H1 (cell line): ENCODE data around the gene PRMT3. TPM values are rescaled to one million over a fixed set of nuclear protein-coding genes. Genes with fewer than 3 reads are reported as not detected.

Source experiments
- CTCF ChIA-PET: fragments of 300-600 bp; sonication (Branson Sonifier 250); formaldehyde crosslinking; loops from one replicate; lab custom pipeline; 2021; ENCODE audit not compliant: partially characterized antibody; lab: Charles Lee
- POLR2A ChIA-PET: fragments of 300-600 bp; sonication (Branson Sonifier 250); formaldehyde crosslinking; loops from one replicate; lab custom pipeline; 2021; ENCODE audit warnings: inconsistent platforms; ENCODE audit not compliant: partially characterized antibody; lab: Charles Lee
- DNase-seq, 2 experiments: peaks; one replicate each; pipeline versions ENCODE4 v3.0.0 to v3.0.0-alpha.2; 2010 to 2022; ENCODE audit warnings: low spot score in 2 of 2, low read depth in 1 of 2, mixed read lengths in 1 of 2
- FAIRE-seq: peaks from 2 replicates; lab custom pipeline; 2011; peaks lifted over from hg19 to GRCh38; lab: Jason Lieb, UNC
- H2AFZ ChIP-seq: 2 replicates; pipeline ENCODE4 v1.8.1; 2012; ENCODE audit warnings: low read length, inconsistent platforms
- H2AK5ac ChIP-seq: 2 replicates; pipeline ENCODE4 v1.6.1; 2013; ENCODE audit warnings: low read depth, low read length
- H2BK120ac ChIP-seq: replicated peaks from 2 replicates; pipeline ENCODE3; 2013; ENCODE audit warnings: low read depth, low read length, inconsistent platforms
- H2BK12ac ChIP-seq: 2 replicates; pipeline ENCODE4 v1.6.1; 2013; ENCODE audit warnings: low read depth, low read length
- H2BK15ac ChIP-seq: 2 replicates; pipeline ENCODE4 v1.6.1; 2013; ENCODE audit warnings: low read length
- H2BK20ac ChIP-seq: 2 replicates; pipeline ENCODE4 v1.6.1; 2013; ENCODE audit warnings: low read length
- H2BK5ac ChIP-seq: 2 replicates; pipeline ENCODE4 v1.6.1; 2013; ENCODE audit warnings: low read depth, low read length
- H3K14ac ChIP-seq: 2 replicates; pipeline ENCODE4 v1.6.1; 2013; ENCODE audit warnings: inconsistent platforms; ENCODE audit not compliant: insufficient read length
- H3K18ac ChIP-seq: 2 replicates; pipeline ENCODE4 v1.6.1; 2013; ENCODE audit warnings: low read length; ENCODE audit errors: extremely low read depth
- H3K23ac ChIP-seq: 2 replicates; pipeline ENCODE4 v1.6.1; 2013; ENCODE audit warnings: inconsistent platforms; ENCODE audit not compliant: insufficient read length
- H3K23me2 ChIP-seq: 2 replicates; pipeline ENCODE4 v1.6.1; 2013; ENCODE audit warnings: low read depth, low read length
- H3K27ac ChIP-seq: 2 replicates; pipeline ENCODE4 v1.6.1; 2011; ENCODE audit warnings: low read depth, low read length, inconsistent platforms
- H3K27me3 ChIP-seq, 4 experiments: replicated peaks in 1 of 4; 1 replicate in 1 of 4; 2 replicates in 3 of 4; pipeline versions ENCODE4 v1.6.1 to v1.8.1; 2011 to 2013; ENCODE audit warnings: low read length in 3 of 4, mild to moderate bottlenecking in 3 of 4, inconsistent platforms in 2 of 4, mixed read lengths in 2 of 4, moderate library complexity in 1 of 4; ENCODE audit not compliant: control insufficient read depth in 3 of 4, insufficient read depth in 3 of 4; ENCODE audit errors: extremely low read depth in 1 of 4
- H3K36me3 ChIP-seq, 4 experiments: 2 replicates each; pipeline versions ENCODE4 v1.6.1 to v1.8.1; 2011 to 2013; ENCODE audit warnings: mild to moderate bottlenecking in 4 of 4, low read length in 3 of 4, moderate library complexity in 2 of 4, control low read depth in 1 of 4, inconsistent platforms in 1 of 4; ENCODE audit not compliant: insufficient read depth in 4 of 4, control insufficient read depth in 2 of 4
- H3K4ac ChIP-seq: replicated peaks from 2 replicates; pipeline ENCODE3; 2013; ENCODE audit warnings: low read length, low read depth, mixed read lengths, inconsistent platforms; ENCODE audit not compliant: insufficient read length
- H3K4me1 ChIP-seq, 4 experiments: replicated peaks in 1 of 4; 1 replicate in 1 of 4; 2 replicates in 3 of 4; pipeline versions ENCODE4 v1.6.1 to v1.8.1; 2011 to 2013; ENCODE audit warnings: low read length in 3 of 4, inconsistent platforms in 2 of 4, mixed read lengths in 1 of 4; ENCODE audit not compliant: insufficient read depth in 4 of 4, control insufficient read depth in 3 of 4
- H3K4me2 ChIP-seq, 2 experiments: 2 replicates each; pipeline versions ENCODE4 v1.6.1 to v1.8.1; 2011 to 2013; ENCODE audit warnings: low read depth in 2 of 2, low read length in 2 of 2, control low read depth in 1 of 2, inconsistent platforms in 1 of 2, mild to moderate bottlenecking in 1 of 2; ENCODE audit not compliant: insufficient read depth in 1 of 2
- H3K4me3 ChIP-seq, 4 experiments: fragments of 200-600, 300-600 bp in 1 of 4; sonication (generic), shearing (Covaris generic), sonication (Bioruptor Twin) in 1 of 4; 2 replicates each; pipeline versions ENCODE4 v1.5.1 to v1.8.1; 2011 to 2016; ENCODE audit warnings: low read length in 4 of 4, low read depth in 3 of 4, control low read depth in 2 of 4, inconsistent platforms in 2 of 4, mild to moderate bottlenecking in 2 of 4, mixed read lengths in 1 of 4, moderate library complexity in 1 of 4; ENCODE audit not compliant: insufficient read depth in 2 of 4; ENCODE audit errors: extremely low read depth in 1 of 4
- H3K56ac ChIP-seq: replicated peaks from 2 replicates; pipeline ENCODE3; 2013; ENCODE audit warnings: low read depth, mild to moderate bottlenecking, mixed read lengths, low read length, inconsistent platforms; ENCODE audit not compliant: insufficient read length
- H3K79me1 ChIP-seq: 2 replicates; pipeline ENCODE4 v1.6.1; 2013; ENCODE audit warnings: low read depth, low read length, control low read depth
- H3K79me2 ChIP-seq, 2 experiments: 2 replicates each; pipeline versions ENCODE4 v1.6.1 to v1.8.1; 2012 to 2013; ENCODE audit warnings: low read length in 2 of 2, mild to moderate bottlenecking in 2 of 2, inconsistent platforms in 1 of 2; ENCODE audit not compliant: insufficient read depth in 2 of 2, control insufficient read depth in 1 of 2
- H3K9ac ChIP-seq, 4 experiments: replicated peaks in 1 of 4; 1 replicate in 1 of 4; 2 replicates in 3 of 4; pipeline versions ENCODE4 v1.6.1 to v1.8.1; 2011 to 2013; ENCODE audit warnings: low read depth in 3 of 4, low read length in 3 of 4, control low read depth in 2 of 4, mild to moderate bottlenecking in 2 of 4, moderate library complexity in 2 of 4, inconsistent platforms in 1 of 4; ENCODE audit errors: extremely low read depth in 1 of 4
- H3K9me3 ChIP-seq, 2 experiments: 2 replicates each; pipeline versions ENCODE4 v1.6.1 to v1.8.1; 2012 to 2013; ENCODE audit warnings: mild to moderate bottlenecking in 2 of 2, moderate library complexity in 2 of 2, control low read depth in 1 of 2, inconsistent platforms in 1 of 2, low read depth in 1 of 2, low read length in 1 of 2, mixed read lengths in 1 of 2; ENCODE audit not compliant: insufficient read depth in 2 of 2
- H4K20me1 ChIP-seq, 2 experiments: replicated peaks in 1 of 2; 2 replicates each; pipeline versions ENCODE3 to v1.8.1; 2011 to 2013; ENCODE audit warnings: inconsistent platforms in 2 of 2, low read length in 2 of 2, mild to moderate bottlenecking in 1 of 2; ENCODE audit not compliant: insufficient read depth in 2 of 2, control insufficient read depth in 1 of 2
- H4K5ac ChIP-seq: 2 replicates; pipeline ENCODE4 v1.6.1; 2013; ENCODE audit warnings: low read length, low read depth, mixed read lengths, inconsistent platforms; ENCODE audit not compliant: insufficient read length
- H4K8ac ChIP-seq: 2 replicates; pipeline ENCODE4 v1.8.0; 2013; ENCODE audit warnings: mild to moderate bottlenecking, moderate library complexity, low read length, inconsistent platforms; ENCODE audit not compliant: insufficient read depth; ENCODE audit errors: extremely low read depth
- H4K91ac ChIP-seq: replicated peaks from 2 replicates; pipeline ENCODE3; 2013; ENCODE audit warnings: low read length, mixed read lengths, inconsistent platforms; ENCODE audit not compliant: insufficient read length
- CTBP2 ChIP-seq: IDR thresholded peaks from 2 replicates; pipeline ENCODE4 v1.7.0; 2011; ENCODE audit warnings: borderline replicate concordance, mild to moderate bottlenecking, moderate library complexity, mixed read lengths, low read length; ENCODE audit not compliant: insufficient read depth, insufficient read length
- EGR1 ChIP-seq: IDR thresholded peaks from 2 replicates; pipeline ENCODE4 v1.6.1; 2011; ENCODE audit warnings: low read depth, low read length, borderline replicate concordance
- KDM4A ChIP-seq: IDR thresholded peaks from one replicate; pipeline ENCODE4 v1.7.1; 2012; ENCODE audit warnings: low read depth, mild to moderate bottlenecking, moderate library complexity, low read length, inconsistent platforms; ENCODE audit not compliant: severe bottlenecking
- KDM5A ChIP-seq: fragments of 200-600 bp; IDR thresholded peaks from 2 replicates; pipeline ENCODE4 v1.7.1; 2012; ENCODE audit warnings: mild to moderate bottlenecking, low read length, inconsistent platforms, mixed read lengths
- NANOG ChIP-seq: IDR thresholded peaks from 2 replicates; pipeline ENCODE4 v1.6.1; 2011; ENCODE audit warnings: low read length, low read depth, mild to moderate bottlenecking, inconsistent platforms; ENCODE audit not compliant: insufficient read depth, poor library complexity, severe bottlenecking
- POU5F1 ChIP-seq: IDR thresholded peaks from 2 replicates; pipeline ENCODE4 v1.6.1; 2011; ENCODE audit warnings: low read depth, mild to moderate bottlenecking, low read length, moderate library complexity
- RFX5 ChIP-seq: IDR thresholded peaks from 2 replicates; pipeline ENCODE4 v1.6.1; 2011; ENCODE audit warnings: low read depth, low read length, improper control_type of control experiment, borderline replicate concordance
- RXRA ChIP-seq: IDR thresholded peaks from 2 replicates; pipeline ENCODE4 v1.6.1; 2011; ENCODE audit warnings: low read depth, mild to moderate bottlenecking, low read length, moderate library complexity; ENCODE audit not compliant: insufficient read depth
- SIN3A ChIP-seq, 2 experiments: IDR thresholded peaks in 1 of 2; conservative IDR thresholded peaks in 1 of 2; 2 replicates each; pipeline ENCODE4 v1.6.1; 2011 to 2012; ENCODE audit warnings: low read length in 2 of 2, improper control_type of control experiment in 1 of 2, low read depth in 1 of 2, mild to moderate bottlenecking in 1 of 2
- SP1 ChIP-seq: IDR thresholded peaks from 2 replicates; pipeline ENCODE4 v1.6.1; 2011; ENCODE audit warnings: low read depth, low read length
- TBP ChIP-seq: IDR thresholded peaks from 2 replicates; pipeline ENCODE4 v1.6.1; 2011; ENCODE audit warnings: low read depth, low read length, improper control_type of control experiment
- WGBS, 2 experiments: shearing (Covaris generic) in 1 of 2; methylation state at CpG; one replicate each; pipeline versions ENCODE4 v1.1.6 to v1.1.7; 2013 to 2015; ENCODE audit warnings: low lambda C conversion rate in 2 of 2, mixed read lengths in 2 of 2, inconsistent platforms in 1 of 2, low coverage in 1 of 2, missing lambda C conversion rate in 1 of 2; ENCODE audit not compliant: insufficient replicate concordance in 2 of 2, insufficient coverage in 1 of 2, insufficient read length in 1 of 2; ENCODE audit errors: extremely low coverage in 1 of 2, missing lambda C conversion rate in 1 of 2; 5-methylcytosine and 5-hydroxymethylcytosine counted together
- polyA plus RNA-seq, 7 experiments: library from polyadenylated mRNA; depleted of rRNA in 3 of 7; stranded (reverse) in 5 of 7; unstranded in 2 of 7; fragments of >200 nt in 5 of 7; fragments of 200-250 nt in 2 of 7; gene quantifications; 1 replicate in 5 of 7; 2 replicates in 1 of 7; 4 replicates in 1 of 7; pipeline versions ENCODE4 v1.2.1 to v1.2.3, GENCODE V29; 2011 to 2013; ENCODE audit warnings: missing spikeins in 2 of 7, mixed read lengths in 2 of 7
- total RNA-seq: library from RNA; stranded (reverse); fragmentation: NEBNext Ultra II Directional; extraction: Animal tissue kit (Norgen Biotek cat#: 25700); gene quantifications from 2 replicates; pipeline ENCODE4 v1.2.1, GENCODE V29; 2021
- TF ChIP-seq, protein P1 (sequence below): IDR thresholded peaks from 2 replicates; pipeline ENCODE4 v1.6.1; 2012; ENCODE audit warnings: inconsistent platforms

The PRMT3 gene
- total and polyA plus RNA-seq, 2 of the 8 experiments (the other 6 are each of a cell fraction or from before 2014, with no cell fraction given), result 11.2 to 26.5 TPM

- Histone ChIP-seq H3K4me1 (peaks cover 0 to 2% (median 0%) of the 10 kb centered on the region in 4 experiments; a peak in 1 of 7 replicates), H3K36me3 (no peaks in the 10 kb centered on the region), H4K8ac (no peak overlapping the region), H4K5ac (no peak overlapping the region), H3K27ac (no peak overlapping the region), H2AFZ (no peak overlapping the region), H4K91ac (no peak overlapping the region), H3K4me2 (no peak overlapping the region), H2AK5ac (no peak overlapping the region), H3K9ac (no peak overlapping the region), H4K20me1 (no peaks in the 10 kb centered on the region), H3K9me3 (peaks cover 0 to 6% of the 10 kb centered on the region in 2 experiments; a peak in 1 of 4 replicates), H3K4ac (no peak overlapping the region), H2BK20ac (no peak overlapping the region), H3K18ac (no peak overlapping the region), H2BK120ac (peak overlapping the region; percentile 58), H2BK12ac (no peak overlapping the region), H3K23ac (no peak overlapping the region), H3K56ac (no peak overlapping the region), H3K4me3 (no peak overlapping the region), H3K27me3 (no peaks in the 10 kb centered on the region), H2BK15ac (peak overlapping the region; percentile 73; the same call in 1 of the 2 replicates), H3K79me2 (no peaks in the 10 kb centered on the region), H3K14ac (no peak overlapping the region), H2BK5ac (no peak overlapping the region), H3K79me1 (no peaks in the 10 kb centered on the region), H3K23me2 (no peaks in the 10 kb centered on the region)
- CTCF ChIA-PET, result interaction anchor here (1.1 to 1.2 kb wide), 3 partner anchors 54 to 92 kb away, joined by 3 to 5 read pairs (median 3); no protein-coding TSS in a partner anchor
- POLR2A ChIA-PET, result no interaction called here
- FAIRE-seq (no peak), DNase-seq (no peak)
- WGBS, 2 experiments, result 53% methylated on average over 2 of the region's 2 CpGs; no CpG with 5 or more reads in 1 of the 2 experiments
- no peak for TF ChIP-seq RFX5
- no peak for TF ChIP-seq RXRA
- TF ChIP-seq SP1, result no peak
- no peak for TF ChIP-seq KDM4A
- no peak for TF ChIP-seq NANOG
- no peak for TF ChIP-seq EGR1
- TF ChIP-seq CTBP2, result no peak
- TF ChIP-seq SIN3A (conservative IDR thresholded peaks at IDR 0.05 in 1 of 2, IDR thresholded peaks at IDR 0.05 in 1 of 2; ENCODE audit: low read depth in 1 of 2, low read length in 2 of 2), result no peak
- TF ChIP-seq TBP, result no peak
- TF ChIP-seq, protein P1, sequence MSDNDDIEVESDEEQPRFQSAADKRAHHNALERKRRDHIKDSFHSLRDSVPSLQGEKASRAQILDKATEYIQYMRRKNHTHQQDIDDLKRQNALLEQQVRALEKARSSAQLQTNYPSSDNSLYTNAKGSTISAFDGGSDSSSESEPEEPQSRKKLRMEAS, result no peak
- no peak for TF ChIP-seq POU5F1
- no peak for TF ChIP-seq KDM5A
These were observed 147.9 kb downstream of the PRMT3 start for GRCh38 chr11:20535271-20535881.
